ENCODE data around the gene SLIT1.

SLIT1 gene

DNA sequence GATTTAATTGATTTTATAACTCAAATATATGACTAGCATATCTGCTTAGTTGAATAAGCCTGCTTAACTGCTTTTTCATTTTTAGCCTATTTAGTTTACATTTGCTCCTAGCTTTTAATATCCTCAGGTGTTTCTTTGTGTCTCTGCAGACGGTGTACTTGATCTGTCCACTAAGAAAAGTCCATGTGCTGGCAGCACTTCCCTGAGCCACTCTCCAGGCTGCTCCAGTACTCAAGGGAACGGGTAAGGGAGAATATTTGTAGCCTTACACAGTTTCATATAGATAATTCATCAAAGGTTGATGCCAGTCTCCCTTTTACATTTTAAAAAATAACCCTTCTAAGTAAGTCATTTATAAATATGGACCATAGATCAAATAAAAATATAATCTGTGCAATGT, 233.8 kb downstream of the SLIT1 start:
- no peaks in the 10 kb centered on the region for H3K9me3 ChIP-seq (ENCODE audit: control insufficient read depth, insufficient read depth, low read length)
- no peaks in the 10 kb centered on the region for H3K27me3 ChIP-seq (ENCODE audit: control insufficient read depth, insufficient read depth, low read length)
- WGBS (ENCODE audit: insufficient coverage, insufficient read length) = no CpG with 5 or more reads among the region's 2 CpGs

GRCh38 chr10:96949039-96949683, 236.6 kb downstream of the SLIT1 start:
- WGBS (ENCODE audit: insufficient coverage, insufficient read length) = no CpG with 5 or more reads among the region's 5 CpGs
- Histone ChIP-seq H3K9me3 (ENCODE audit: control insufficient read depth, insufficient read depth, low read length) (no peaks in the 10 kb centered on the region), H3K4me3 (ENCODE audit: low read length) (no peak overlapping the region), H3K36me3 (ENCODE audit: control insufficient read depth, insufficient read depth, low read length) (no peaks in the 10 kb centered on the region), H3K27me3 (ENCODE audit: control insufficient read depth, insufficient read depth, low read length) (no peaks in the 10 kb centered on the region), H3K27ac (ENCODE audit: low read length) (no peak overlapping the region), H3K4me1 (ENCODE audit: control insufficient read depth, insufficient read depth, low read length) (no peaks in the 10 kb centered on the region)
- DNase-seq (ENCODE audit: low read depth, low spot score) = no peak

More for the DNA sequence above, 233.8 kb downstream of the SLIT1 start:
- Histone ChIP-seq H3K36me3 (ENCODE audit: control insufficient read depth, insufficient read depth, low read length) (peaks cover 3% of the 10 kb centered on the region; the same call in 1 of the 2 replicates), H3K4me1 (ENCODE audit: control insufficient read depth, insufficient read depth, low read length) (no peaks in the 10 kb centered on the region), H3K27ac (ENCODE audit: low read length) (no peak overlapping the region), H3K4me3 (ENCODE audit: low read length) (no peak overlapping the region)
- DNase-seq (ENCODE audit: low read depth, low spot score) = no peak
